HG03175 (cell line): ENCODE results near the gene PIGW.

Experiments used
- ATAC-seq: cut with Tn5 transposase; IDR thresholded peaks from one replicate; pipeline ENCODE4 v1.9.1; 2021; ENCODE audit warnings: mild to moderate bottlenecking, moderate library complexity; ENCODE audit not compliant: unreplicated experiment

PIGW gene

GRCh38 chr17:36545465-36546417 is 11.0 kb downstream of the PIGW start:
- ATAC-seq: peak; percentile 78

- ATAC-seq: no peak
Measured at GRCh38 chr17:36546418-36547093, 11.8 kb downstream of the PIGW start.

GRCh38 chr17:36547776-36548175 is 13.0 kb downstream of the PIGW start:
- ATAC-seq: no peak

GRCh38 chr17:36550491-36551417 is 16.0 kb downstream of the PIGW start:
- ATAC-seq: no peak

GRCh38 chr17:36553459-36553858 is 18.7 kb downstream of the PIGW start:
- ATAC-seq: no peak

GRCh38 chr17:36566081-36566480 is 31.3 kb downstream of the PIGW start:
- no peak for ATAC-seq

- ATAC-seq: no peak
Measured at GRCh38 chr17:36575028-36575427, 40.2 kb downstream of the PIGW start.

GRCh38 chr17:36576793-36577192 is 42.0 kb downstream of the PIGW start:
- no peak for ATAC-seq

GRCh38 chr17:36578671-36579070 is 43.9 kb downstream of the PIGW start:
- ATAC-seq: no peak

- ATAC-seq: no peak
Measured at GRCh38 chr17:36583787-36584186, 49.0 kb downstream of the PIGW start.

GRCh38 chr17:36586138-36586537 is 51.4 kb downstream of the PIGW start:
- ATAC-seq: no peak
